IPS-20b (cell line): ENCODE results near the gene CLEC20A.

Experiments used
- H3K27ac ChIP-seq: one replicate; pipeline ENCODE4 v1.5.1; 2013; ENCODE audit warnings: low read length
- H3K27me3 ChIP-seq: 2 replicates; pipeline ENCODE4 v1.6.1; 2013; ENCODE audit warnings: mild to moderate bottlenecking, low read length, inconsistent platforms; ENCODE audit not compliant: insufficient read depth
- H3K36me3 ChIP-seq: 2 replicates; pipeline ENCODE4 v1.6.1; 2013; ENCODE audit warnings: low read depth, mild to moderate bottlenecking, inconsistent platforms, low read length, moderate library complexity; ENCODE audit not compliant: insufficient read depth
- H3K4me1 ChIP-seq: 2 replicates; pipeline ENCODE4 v1.6.1; 2013; ENCODE audit warnings: mild to moderate bottlenecking, control low read depth, inconsistent platforms, low read length, moderate library complexity; ENCODE audit not compliant: insufficient read depth
- H3K4me3 ChIP-seq: 2 replicates; pipeline ENCODE4 v1.5.1; 2013; ENCODE audit warnings: mild to moderate bottlenecking, low read length, inconsistent platforms
- H3K9ac ChIP-seq: 2 replicates; pipeline ENCODE4 v1.6.1; 2013; ENCODE audit warnings: low read depth, mild to moderate bottlenecking, inconsistent platforms, low read length, moderate library complexity
- H3K9me3 ChIP-seq: 2 replicates; pipeline ENCODE4 v1.6.1; 2013; ENCODE audit warnings: mild to moderate bottlenecking, low read depth, low read length, inconsistent platforms; ENCODE audit not compliant: insufficient read depth

Gene CLEC20A

GRCh38 chr1:178496410-178497135, at the start of gene CLEC20A:
CLEC20A (minus strand) TSS chr1:178496964; CDS start chr1:178496939, 25 bp downstream.
- Histone ChIP-seq H3K4me3 (no peak within 1 kb of the TSS), H3K9me3 (no peaks in the 10 kb centered on the region), H3K4me1 (0 out of 2 replicates have a peak, but pooled peaks cover 3% of the 10 kb centered on the region)

GRCh38 chr1:178544531-178544930, 47.8 kb upstream of the CLEC20A start:
- Histone ChIP-seq H3K9me3 (no peaks in the 10 kb centered on the region), H3K9ac (no peak overlapping the region), H3K4me3 (no peak overlapping the region), H3K36me3 (peaks cover 11% of the 10 kb centered on the region), H3K27me3 (no peaks in the 10 kb centered on the region), H3K27ac (no peak overlapping the region), H3K4me1 (no peaks in the 10 kb centered on the region)

More at GRCh38 chr1:178496410-178497135, at the start of gene CLEC20A:
- Histone ChIP-seq H3K27ac (no peak within 1 kb of the TSS), H3K36me3 (no peaks in the 10 kb centered on the region), H3K27me3 (no peaks in the 10 kb centered on the region), H3K9ac (no peak within 1 kb of the TSS)

- Histone ChIP-seq H3K36me3 (peaks cover 8% of the 10 kb centered on the region), H3K4me1 (no peaks in the 10 kb centered on the region), H3K4me3 (peak overlapping the region; percentile 96), H3K27me3 (no peaks in the 10 kb centered on the region), H3K9me3 (no peaks in the 10 kb centered on the region), H3K27ac (no peak overlapping the region), H3K9ac (peak overlapping the region; percentile 79; the same call in 1 of the 2 replicates)
These were observed 46.5 kb upstream of the CLEC20A start for GRCh38 chr1:178543290-178543607.

DNA sequence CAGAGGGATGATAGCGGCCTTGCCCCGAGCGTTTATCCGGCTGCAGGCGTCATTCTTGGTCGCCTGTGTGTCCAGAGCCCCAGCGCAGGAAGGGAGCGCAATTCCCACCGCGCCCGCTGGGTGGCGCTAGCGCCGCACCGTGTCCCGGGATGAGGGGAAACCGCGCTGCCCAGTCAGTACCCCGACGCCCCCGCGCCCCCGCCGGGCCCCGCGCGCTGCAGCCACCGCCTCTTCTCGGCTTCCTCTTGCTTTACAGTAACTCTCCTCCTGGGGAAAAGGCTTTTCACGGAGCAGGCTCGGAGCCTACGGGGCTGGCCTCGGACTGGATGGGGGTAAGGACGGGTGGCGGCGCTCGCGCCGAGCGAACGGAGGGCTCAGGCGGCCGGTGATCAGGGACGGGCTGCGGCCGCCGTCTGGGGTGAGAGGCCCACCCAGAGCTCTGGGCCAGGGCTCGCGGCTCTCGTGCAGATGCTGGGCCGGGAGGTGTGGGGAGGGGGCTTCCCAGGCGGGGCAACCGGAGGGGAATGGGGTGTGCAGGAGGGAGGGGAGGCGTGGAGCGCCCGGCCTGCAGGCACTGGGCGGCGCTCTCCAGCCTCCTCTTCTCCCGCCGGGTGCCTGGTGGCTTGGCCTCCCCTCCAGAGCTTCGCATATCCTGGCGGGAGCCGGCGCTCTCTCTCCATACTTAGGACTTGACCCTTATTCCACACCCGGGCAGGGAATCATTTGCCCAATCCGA, 46.0 kb upstream of the CLEC20A start:
- H3K4me3 ChIP-seq, result peak overlapping the region; percentile 96
- no peaks in the 10 kb centered on the region for H3K4me1 ChIP-seq
- no peaks in the 10 kb centered on the region for H3K27me3 ChIP-seq
- H3K9ac ChIP-seq, result peak overlapping the region; percentile 82
- H3K27ac ChIP-seq, result no peak overlapping the region
- peaks cover 8% of the 10 kb centered on the region for H3K36me3 ChIP-seq
- no peaks in the 10 kb centered on the region for H3K9me3 ChIP-seq

GRCh38 chr1:178541829-178542553, 45.2 kb upstream of the CLEC20A start:
- Histone ChIP-seq H3K27ac (no peak overlapping the region), H3K27me3 (no peaks in the 10 kb centered on the region), H3K4me1 (no peaks in the 10 kb centered on the region), H3K9ac (peak overlapping the region; percentile 82; the same call in 1 of the 2 replicates), H3K4me3 (peak overlapping the region; percentile 96), H3K36me3 (peaks cover 8% of the 10 kb centered on the region), H3K9me3 (no peaks in the 10 kb centered on the region)

DNA sequence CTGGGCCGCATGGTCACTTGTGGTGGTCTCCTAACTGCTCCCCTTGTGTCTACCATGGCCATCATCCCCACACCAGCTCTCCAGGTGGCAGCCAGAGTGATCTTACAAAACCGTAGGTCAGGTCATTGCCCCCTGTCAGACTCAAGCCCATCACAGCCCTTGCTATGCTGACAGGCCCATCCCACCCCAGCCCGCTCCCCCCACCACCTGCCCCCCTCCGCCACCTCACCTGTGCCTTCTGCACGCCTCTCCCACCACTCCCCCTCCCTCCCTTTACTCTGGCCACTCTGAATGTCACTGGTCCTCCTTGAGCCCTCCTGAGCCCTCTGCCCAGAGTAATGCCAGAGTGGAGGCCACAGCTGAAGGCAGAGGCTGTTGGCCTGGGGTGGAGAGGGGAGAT, 44.6 kb upstream of the CLEC20A start:
- H3K36me3 ChIP-seq, result peaks cover 8% of the 10 kb centered on the region
- H3K27me3 ChIP-seq, result no peaks in the 10 kb centered on the region
- no peaks in the 10 kb centered on the region for H3K4me1 ChIP-seq
- H3K9me3 ChIP-seq, result no peaks in the 10 kb centered on the region
- H3K4me3 ChIP-seq, result peak overlapping the region; percentile 96
- peak overlapping the region; percentile 82; the same call in 1 of the 2 replicates for H3K9ac ChIP-seq
- no peak overlapping the region for H3K27ac ChIP-seq

DNA sequence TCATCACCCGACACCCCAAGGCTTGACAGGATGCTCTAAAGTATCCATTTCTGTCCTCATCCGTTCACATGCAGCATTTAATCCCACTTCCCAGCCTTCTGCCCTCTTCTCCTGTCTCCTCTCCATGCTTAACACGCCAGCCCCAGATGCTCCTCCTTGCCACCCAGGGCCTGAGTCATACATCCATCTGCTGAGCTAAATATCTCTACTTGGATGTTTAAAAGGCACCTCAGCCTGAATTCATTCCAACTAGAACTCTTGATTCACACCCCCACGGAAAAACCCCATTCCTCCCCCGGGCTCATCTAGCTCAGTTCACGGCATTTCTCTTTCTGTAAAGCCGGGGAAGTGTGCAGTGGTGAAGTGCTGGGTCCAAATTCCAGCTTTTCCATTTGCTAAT, 43.9 kb upstream of the CLEC20A start:
- Histone ChIP-seq H3K27me3 (no peaks in the 10 kb centered on the region), H3K4me3 (no peak overlapping the region), H3K36me3 (peaks cover 4% of the 10 kb centered on the region), H3K9me3 (no peaks in the 10 kb centered on the region), H3K4me1 (no peaks in the 10 kb centered on the region), H3K9ac (no peak overlapping the region), H3K27ac (no peak overlapping the region)

GRCh38 chr1:178540204-178540603, 43.4 kb upstream of the CLEC20A start:
- no peak overlapping the region for H3K4me3 ChIP-seq
- H3K27me3 ChIP-seq, result no peaks in the 10 kb centered on the region
- no peak overlapping the region for H3K9ac ChIP-seq
- no peak overlapping the region for H3K27ac ChIP-seq
- H3K4me1 ChIP-seq, result no peaks in the 10 kb centered on the region
- no peaks in the 10 kb centered on the region for H3K36me3 ChIP-seq
- no peaks in the 10 kb centered on the region for H3K9me3 ChIP-seq

DNA sequence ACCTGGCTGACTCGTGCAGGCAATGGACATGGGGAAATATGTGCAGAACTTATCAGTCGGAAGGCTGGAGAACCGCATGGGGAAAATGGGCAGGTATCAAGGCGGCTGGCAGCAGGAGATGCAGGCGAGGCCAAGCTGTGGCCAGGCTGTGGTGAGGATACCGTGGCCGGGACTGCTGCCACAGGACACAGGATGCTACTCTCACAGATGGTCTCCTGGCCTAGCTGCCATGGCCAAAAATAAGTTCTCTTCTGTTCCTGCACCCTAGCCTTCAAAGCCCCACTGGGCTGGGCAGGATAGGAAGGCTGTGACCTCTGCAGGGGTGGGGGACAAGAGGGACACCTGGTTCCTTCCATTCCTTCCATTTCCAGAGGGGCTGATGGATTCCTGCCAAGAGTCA, 42.5 kb upstream of the CLEC20A start:
- Histone ChIP-seq H3K4me3 (no peak overlapping the region), H3K9me3 (no peaks in the 10 kb centered on the region), H3K9ac (no peak overlapping the region), H3K27ac (no peak overlapping the region), H3K4me1 (no peaks in the 10 kb centered on the region), H3K27me3 (no peaks in the 10 kb centered on the region), H3K36me3 (no peaks in the 10 kb centered on the region)

DNA sequence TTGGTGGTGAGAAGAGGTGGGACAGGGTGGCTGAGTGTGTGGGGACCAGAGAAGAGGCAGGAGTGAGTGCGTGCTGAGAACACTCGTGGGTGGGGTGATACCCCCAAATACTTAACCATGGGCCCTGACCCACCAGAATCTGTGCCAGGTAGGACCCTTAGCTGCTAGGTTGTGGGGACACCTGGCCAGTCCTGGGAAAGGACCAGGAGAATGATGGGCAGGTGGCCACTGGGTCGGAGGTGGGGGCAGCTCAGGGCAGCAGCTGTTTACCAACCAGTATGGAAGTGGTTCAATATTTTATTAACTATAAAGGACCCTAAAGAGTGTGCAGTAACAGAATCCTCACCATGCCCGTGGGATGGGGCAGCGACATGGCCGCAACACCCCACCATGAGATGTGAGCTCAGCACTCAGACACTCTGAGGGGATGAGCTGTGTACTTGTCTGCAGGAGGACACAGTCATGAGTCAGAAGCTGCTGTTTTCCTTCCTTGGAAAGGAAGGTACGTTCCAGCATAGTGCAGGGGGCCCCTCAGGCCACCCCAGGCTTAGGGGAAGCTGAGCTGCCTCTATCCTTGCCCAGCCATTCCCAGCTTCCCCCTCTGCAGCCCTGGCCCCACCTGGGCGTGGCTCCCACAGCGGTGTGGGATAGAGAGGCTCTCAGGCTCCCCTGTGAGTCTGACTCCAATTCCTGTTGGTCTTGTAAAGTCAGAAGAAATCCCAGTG, 41.6 kb upstream of the CLEC20A start:
- no peaks in the 10 kb centered on the region for H3K36me3 ChIP-seq

GRCh38 chr1:178537382-178538090, 40.8 kb upstream of the CLEC20A start:
- no peaks in the 10 kb centered on the region for H3K27me3 ChIP-seq
- no peaks in the 10 kb centered on the region for H3K4me1 ChIP-seq
- no peak overlapping the region for H3K27ac ChIP-seq

More for the DNA sequence above, 41.6 kb upstream of the CLEC20A start:
- Histone ChIP-seq H3K4me3 (no peak overlapping the region), H3K27me3 (no peaks in the 10 kb centered on the region), H3K27ac (no peak overlapping the region), H3K9me3 (no peaks in the 10 kb centered on the region), H3K4me1 (no peaks in the 10 kb centered on the region), H3K9ac (no peak overlapping the region)

More at GRCh38 chr1:178537382-178538090, 40.8 kb upstream of the CLEC20A start:
- Histone ChIP-seq H3K9me3 (no peaks in the 10 kb centered on the region), H3K9ac (no peak overlapping the region), H3K4me3 (no peak overlapping the region), H3K36me3 (no peaks in the 10 kb centered on the region)
